NB4 (cell line): Measurements from ENCODE around the gene GGACT.
A peak's percentile ranks its signal among the peaks of the same experiment; 100 is the strongest.

Source experiments
- DNase-seq: peaks from one replicate; pipeline ENCODE4 v3.0.0; 2010; ENCODE audit warnings: low read depth
- H3K4me3 ChIP-seq: one replicate; pipeline ENCODE4 v1.5.1; 2011; ENCODE audit warnings: mild to moderate bottlenecking, low read depth, low read length, moderate library complexity
- CTCF ChIP-seq: IDR thresholded peaks from one replicate; pipeline ENCODE4 v1.5.1; 2012; ENCODE audit warnings: low read depth, low read length
- MAX ChIP-seq: IDR thresholded peaks from 2 replicates; pipeline ENCODE4 v1.6.1; 2011; ENCODE audit warnings: low read depth, low read length
- MYC ChIP-seq: IDR thresholded peaks from 2 replicates; pipeline ENCODE4 v1.6.1; 2011; ENCODE audit warnings: low read depth, low read length
- POLR2A ChIP-seq: IDR thresholded peaks from 2 replicates; pipeline ENCODE4 v1.6.1; 2011; ENCODE audit warnings: mild to moderate bottlenecking; ENCODE audit not compliant: insufficient read length; ENCODE audit errors: extremely low read depth

The GGACT gene

GRCh38 chr13:100543872-100544602 is 44.6 kb downstream of the GGACT start:
- H3K4me3 ChIP-seq = no peak overlapping the region
- peak; percentile 24 for DNase-seq
- TF ChIP-seq POLR2A = no peak
- TF ChIP-seq CTCF = no peak
- no peak for TF ChIP-seq MYC
- no peak for TF ChIP-seq MAX

- DNase-seq = peak; percentile 68
- TF ChIP-seq MAX (no peak), CTCF (peak; percentile 21), POLR2A (no peak), MYC (no peak)
- no peak overlapping the region for H3K4me3 ChIP-seq
Observed at GRCh38 chr13:100542826-100543156, 45.8 kb downstream of the GGACT start.

- TF ChIP-seq POLR2A = no peak
- TF ChIP-seq MYC = no peak
- no peak for TF ChIP-seq CTCF
- no peak for TF ChIP-seq MAX
- no peak for DNase-seq
- no peak overlapping the region for H3K4me3 ChIP-seq
Observed at GRCh38 chr13:100541897-100542825, 46.4 kb downstream of the GGACT start.

- TF ChIP-seq CTCF = no peak
- TF ChIP-seq MYC = no peak
- no peak for TF ChIP-seq POLR2A
- no peak for TF ChIP-seq MAX
- no peak for DNase-seq
- H3K4me3 ChIP-seq = no peak overlapping the region
Observed at GRCh38 chr13:100540621-100541020, 48.0 kb downstream of the GGACT start.

GRCh38 chr13:100537951-100538462 is 50.6 kb downstream of the GGACT start:
- DNase-seq = no peak
- H3K4me3 ChIP-seq = no peak overlapping the region
- no peak for TF ChIP-seq POLR2A
- no peak for TF ChIP-seq CTCF
- no peak for TF ChIP-seq MAX
- no peak for TF ChIP-seq MYC
